Dermis blood vessel endothelial cell (primary cell): ENCODE measurements around the gene MNAT1. TPM values are rescaled to one million over a fixed set of nuclear protein-coding genes. Genes with fewer than 3 reads are reported as not detected.

Experiments used
- DNase-seq: peaks from one replicate; pipeline ENCODE4 v3.0.0; 2010
- total RNA-seq: library from RNA; depleted of rRNA; stranded (reverse); fragments of >200 nt; gene quantifications from 2 replicates; pipeline ENCODE4 v1.2.3, GENCODE V29; 2014

Gene MNAT1
- total RNA-seq, 1 donor from 2014 or later, result 59.6 TPM

DNA sequence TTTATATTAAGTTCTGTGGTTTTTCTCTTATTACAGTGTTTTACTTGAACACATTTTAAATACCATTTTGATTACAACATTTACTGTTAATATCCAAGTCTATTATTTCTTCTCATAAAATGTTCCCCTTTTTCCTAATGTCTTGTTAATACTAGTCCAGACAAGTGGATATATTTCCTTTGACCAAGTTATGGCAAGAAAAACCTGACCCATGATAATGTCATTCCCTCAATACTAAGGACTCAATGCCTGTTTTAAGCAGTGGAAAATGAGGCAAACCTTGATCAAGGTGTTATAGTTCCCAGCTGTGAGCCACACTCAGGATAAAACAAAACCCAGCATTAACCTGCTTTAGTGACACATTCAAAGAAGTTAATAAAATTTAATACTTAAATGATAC, 234.1 kb downstream of the MNAT1 start:
- no peak for DNase-seq

DNA sequence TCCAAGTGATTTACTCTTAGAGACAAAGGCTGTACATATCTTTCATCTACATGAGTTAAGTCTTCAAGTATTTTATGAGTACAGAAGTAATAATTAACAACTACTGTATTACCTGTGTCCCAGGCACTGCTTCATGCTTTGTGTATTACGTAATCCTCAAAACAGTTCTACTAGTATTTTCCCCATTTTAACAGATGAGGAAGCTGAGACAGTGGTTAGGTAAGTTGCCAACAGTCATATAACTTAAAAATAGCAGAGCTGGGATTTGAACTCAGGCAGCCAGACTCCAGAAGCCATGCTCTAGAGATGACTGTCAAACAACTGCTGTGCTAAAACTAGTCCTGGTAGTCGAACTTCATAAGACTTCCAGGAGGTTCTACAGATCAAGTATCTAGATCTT, 235.6 kb downstream of the MNAT1 start:
- DNase-seq, result no peak

DNA sequence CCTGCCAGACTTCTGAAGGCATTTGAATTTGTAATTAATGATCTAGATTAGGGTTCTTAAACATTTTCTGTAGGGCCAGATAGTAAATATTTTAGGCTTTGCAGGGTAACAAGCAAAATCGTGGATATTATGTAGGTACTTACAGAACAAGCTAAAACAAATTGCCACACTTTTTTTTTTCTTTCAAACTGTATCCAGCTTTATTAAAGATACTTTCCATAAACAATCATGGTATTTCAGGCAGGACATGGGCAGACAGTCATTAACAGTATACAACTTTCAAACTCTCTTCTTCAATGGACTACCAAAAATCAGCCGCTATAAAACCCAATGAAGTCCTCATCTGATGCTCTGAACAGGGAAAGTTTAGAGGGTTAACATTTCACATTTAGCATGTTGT, 236.7 kb downstream of the MNAT1 start:
- no peak for DNase-seq

DNA sequence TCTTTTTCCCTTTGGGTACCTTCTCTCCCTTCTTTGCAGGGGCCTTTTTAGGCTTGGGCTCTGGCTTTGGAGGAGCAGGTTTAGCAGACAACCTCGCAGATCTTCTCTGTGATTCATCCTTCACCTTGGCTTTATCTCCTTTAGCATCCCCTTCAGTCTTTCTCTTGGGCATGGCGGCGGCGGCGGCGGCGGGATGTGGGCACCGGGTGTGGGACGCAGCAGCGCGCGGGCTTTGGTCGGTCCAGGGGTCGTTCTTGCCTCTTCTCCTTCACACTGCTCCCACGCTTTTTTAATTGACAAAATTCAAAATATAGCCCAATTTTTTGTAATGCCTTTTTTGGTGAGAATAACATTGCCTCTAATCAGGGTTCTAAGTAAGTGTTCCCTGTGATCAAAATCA, 237.7 kb downstream of the MNAT1 start:
- no peak for DNase-seq

DNA sequence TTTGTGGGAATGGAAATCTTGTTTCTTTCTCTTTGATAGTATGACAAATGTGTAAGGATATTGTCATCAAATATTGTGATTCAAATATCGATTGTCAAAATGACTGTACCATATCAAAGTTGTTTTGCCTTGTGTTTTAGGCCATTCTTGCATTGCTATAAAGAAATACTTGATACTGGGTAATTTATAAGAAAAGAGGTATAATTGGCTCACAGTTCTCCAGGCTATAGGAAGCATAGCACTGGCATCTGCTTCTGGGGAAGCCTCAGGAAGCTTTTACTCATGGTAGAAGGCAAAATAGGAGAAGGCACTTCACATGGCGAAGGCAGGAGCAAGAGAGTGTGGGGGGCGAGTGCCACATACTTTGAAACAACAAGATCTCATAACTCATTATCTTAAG, 238.5 kb downstream of the MNAT1 start:
- no peak for DNase-seq

DNA sequence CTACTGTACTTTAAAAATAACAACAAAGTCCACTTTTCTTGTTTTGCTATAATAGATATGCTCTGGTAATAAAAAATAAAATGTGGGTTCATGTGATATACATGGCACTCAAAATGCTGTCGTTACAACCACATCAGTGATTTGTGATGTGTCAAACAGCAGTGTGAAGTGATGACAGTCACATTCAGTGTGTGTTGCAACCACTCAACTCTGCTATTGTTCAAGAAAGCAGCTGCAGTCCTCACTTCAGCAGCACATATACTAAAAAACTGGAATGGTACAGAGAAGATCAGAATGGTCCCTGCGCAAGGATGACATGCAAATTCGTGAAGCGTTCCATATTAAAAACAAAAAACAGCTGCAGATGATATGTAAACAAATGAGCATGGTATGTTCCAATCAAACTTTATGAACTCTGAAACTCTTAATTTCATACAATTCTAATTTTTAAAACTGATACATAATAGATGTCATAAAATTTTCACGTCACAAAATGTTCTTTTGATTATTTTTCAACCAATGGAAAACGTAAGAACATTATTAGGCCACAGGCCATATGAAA, 239.6 kb downstream of the MNAT1 start:
- DNase-seq, result no peak

DNA sequence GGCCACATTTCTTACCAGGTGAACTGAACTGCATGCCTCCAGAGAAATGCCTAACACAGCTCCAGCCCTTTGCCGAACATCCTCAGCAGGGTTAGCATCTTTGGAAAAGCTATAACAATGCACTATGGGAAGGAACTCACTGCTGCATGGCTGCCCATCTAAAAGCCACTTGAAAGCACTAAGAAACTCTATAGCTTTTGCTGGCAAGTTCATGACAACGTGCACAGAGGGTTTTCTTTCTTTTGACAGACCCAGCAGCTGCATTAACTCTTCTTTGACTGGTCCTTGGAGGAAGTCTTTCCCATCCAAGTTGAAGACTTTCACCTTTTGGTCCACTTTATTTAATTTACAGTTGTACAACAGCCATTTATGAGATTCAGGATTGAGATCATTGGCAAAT, 241.0 kb downstream of the MNAT1 start:
- DNase-seq, result no peak

DNA sequence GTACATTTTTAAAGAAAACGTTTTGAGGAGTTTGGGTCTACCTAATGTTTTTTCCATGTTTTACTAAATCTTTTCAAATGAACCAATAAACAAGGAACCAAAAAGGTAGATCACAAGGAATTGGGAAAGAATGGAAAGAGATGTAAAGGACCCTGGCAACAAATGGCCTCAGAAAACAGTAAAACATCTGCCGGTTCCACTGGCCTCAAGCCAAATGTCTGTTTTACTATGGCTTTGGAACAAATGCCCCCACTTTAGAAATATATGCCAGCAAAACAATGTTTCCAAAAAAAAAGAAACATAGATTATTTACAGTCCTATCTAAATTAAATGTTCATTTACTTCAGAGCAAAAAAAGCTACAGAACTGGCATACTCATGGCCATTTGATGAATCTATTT, 243.3 kb downstream of the MNAT1 start:
- DNase-seq, result peak; percentile 32

DNA sequence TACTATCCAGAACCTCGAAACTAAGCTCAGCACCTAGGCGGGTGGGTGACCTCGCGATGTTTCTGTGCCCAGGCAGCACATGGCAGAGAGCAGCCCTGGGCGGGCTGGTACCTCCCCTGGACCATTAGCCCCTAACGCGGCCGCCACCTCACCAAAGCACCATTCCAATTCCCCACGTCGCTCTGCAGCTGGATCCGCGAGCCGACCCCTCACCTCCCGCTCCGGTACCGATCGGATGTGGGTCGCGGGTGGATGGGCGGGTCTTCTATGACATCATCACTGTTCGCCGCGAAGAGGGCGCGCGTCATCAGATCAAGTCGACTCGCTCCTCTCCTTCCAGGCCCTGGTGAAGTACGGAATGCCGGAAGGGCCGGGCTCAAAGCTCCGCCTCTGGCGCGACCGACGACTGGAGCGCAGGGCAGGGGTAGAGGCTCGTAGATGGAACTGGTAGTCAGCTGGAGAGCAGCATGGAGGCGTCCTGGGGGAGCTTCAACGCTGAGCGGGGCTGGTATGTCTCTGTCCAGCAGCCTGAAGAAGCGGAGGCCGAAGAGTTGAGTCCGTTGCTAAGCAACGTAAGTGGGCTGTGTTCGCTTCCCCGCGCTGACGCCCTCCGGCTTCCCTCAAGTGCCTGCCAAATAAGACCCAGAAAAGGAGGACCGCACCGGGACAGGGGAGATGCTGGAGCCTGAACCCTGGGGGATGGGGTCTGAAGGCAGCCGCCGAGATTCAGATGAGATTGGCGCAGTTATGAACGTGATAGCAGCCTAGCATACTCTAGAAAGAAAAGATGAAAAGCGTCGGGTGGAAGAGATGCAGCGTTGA, 246.5 kb downstream of the MNAT1 start, which contains the start of the genes SLC38A6 and TRMT5:
Gene SLC38A6 (plus strand): TSS at position 435 of the 822 bp plus-strand sequence. CDS start 33 bp downstream, at position 468.
Gene TRMT5 (minus strand): TSS at position 269 of the 822 bp plus-strand sequence. CDS start 106 bp downstream, at position 163.
- peak; percentile 97 for DNase-seq

DNA sequence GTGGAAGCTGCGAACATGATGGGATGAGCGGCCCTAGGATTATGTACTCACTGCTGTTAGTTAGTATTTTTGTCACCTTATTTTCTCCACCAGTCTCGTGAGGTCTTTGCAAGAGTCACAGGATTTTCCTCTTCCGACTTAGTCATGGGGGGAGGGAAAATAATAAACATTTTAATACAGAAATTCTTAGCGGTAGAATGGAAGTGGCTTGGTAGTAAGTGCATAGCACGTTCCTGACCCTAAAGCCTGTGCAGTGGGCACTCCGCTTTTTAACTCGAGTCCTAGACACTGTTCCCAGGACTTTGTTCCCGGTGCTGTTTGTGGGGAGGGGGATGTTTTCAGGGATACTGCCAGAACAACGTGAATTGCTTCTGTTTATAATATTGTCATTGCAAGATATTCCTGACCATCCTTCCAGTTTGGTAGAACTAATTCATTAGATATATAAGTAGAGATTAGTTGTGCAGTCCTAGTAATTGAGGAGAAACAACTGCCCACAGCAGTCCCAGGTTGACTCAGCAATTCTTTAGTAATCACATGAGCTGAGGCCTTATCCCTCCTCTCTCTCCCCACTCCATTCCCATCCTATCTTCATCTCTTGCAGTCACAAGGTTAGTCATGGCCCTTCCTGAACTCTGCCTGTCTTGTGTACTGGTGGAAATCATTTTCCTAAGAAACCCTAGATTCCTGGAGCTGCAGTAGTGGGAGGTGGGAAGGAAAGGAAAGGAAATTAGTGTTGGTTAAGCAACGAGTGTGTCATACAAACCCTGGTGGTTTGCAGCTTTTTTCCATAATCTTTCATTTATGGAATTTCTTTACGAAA, 247.3 kb downstream of the MNAT1 start:
- DNase-seq, result peak; percentile 69

DNA sequence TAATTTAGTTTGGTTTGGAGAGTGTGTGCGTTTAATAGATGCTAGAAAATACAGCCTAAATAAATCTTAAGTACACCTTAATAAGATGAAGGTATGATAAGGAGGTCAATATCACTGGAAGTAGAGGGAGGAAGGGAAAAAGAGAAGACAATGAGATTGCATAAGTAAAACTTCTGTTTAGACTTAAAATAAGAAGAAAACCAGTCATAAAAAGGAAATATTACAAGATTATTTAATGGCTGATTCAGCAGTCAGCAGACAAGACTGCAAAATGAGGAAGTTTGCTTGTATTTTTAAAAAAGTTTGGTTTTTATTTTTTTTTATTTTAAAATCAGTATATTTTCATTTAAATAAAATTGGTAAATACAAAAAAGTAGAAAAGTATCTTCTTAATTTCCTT, 249.6 kb downstream of the MNAT1 start:
- no peak for DNase-seq

DNA sequence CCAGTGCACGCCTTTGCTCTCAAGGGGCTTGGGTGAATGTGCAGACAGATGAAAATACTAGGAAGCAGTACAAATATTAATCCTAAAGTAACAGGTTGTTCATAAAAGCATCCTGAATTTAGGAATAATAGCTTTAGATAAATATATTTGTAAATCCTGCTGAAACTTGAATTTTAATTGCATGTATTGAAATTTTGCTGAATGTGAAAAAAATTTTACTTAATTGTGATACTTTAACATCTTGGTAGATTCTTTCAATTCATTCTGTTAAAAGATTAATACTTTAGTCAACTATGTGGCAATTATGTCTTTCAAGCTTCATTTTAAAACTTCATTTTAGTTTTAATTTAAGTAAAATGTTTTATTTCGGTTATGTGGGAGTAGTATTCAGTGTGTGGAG, 251.9 kb downstream of the MNAT1 start:
- no peak for DNase-seq

DNA sequence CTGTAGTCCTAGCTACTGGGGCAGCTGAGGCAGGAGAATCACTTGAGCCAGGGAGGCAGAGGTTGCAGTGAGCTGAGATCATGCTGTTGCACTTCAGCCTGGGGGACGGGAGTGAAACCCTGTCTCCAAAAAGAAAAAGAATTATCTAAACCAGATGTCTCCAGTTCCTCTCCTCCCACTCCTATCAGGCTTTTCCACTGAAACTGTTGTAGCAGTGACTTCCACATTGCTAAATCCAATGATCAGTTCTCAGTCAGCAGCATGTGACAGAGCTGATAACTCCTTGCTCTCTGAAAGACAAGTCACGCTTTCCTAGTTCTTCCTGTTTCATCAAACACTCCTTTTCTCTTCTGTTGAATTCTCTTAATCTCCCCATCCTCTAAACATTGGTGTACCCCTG, 255.0 kb downstream of the MNAT1 start:
- no peak for DNase-seq

DNA sequence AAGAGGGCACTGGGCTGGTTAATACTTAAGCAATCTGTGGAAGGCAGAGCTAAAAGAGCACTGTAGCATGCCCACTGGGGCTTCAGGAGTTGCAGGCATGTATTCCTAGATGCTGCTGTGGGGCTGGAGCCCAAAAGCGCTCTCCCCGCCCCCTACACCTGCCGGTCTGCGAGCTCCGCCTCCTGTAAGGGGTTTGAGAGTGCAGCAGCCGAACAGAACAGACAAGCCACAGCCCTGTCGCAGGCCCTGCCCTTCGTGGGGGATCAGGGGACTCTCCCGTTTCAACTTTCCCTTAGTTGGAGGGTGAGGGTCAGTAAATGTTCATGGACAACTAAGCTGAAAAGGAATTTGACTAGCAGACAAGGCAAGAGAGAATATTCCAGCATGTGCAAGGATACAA, 264.1 kb downstream of the MNAT1 start:
- DNase-seq, result no peak

DNA sequence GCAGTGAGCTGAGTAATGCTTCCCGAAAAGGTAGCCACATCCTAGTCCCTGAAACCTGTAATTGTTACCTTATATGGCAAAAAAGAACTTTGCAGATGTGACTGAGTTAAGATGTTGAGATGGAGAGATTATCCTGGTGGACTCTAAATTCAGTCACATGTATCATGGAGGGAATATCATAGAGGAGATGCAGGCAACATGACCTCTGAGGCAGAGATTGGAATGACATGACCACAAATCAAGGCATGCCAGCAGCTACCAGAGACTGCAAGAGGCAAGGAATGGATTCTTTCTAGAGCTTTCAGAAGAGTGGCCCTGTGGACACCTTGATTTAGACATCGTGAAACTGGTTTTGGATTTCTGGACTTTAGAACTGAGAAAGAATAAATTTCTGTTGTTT, 265.0 kb downstream of the MNAT1 start:
- no peak for DNase-seq

DNA sequence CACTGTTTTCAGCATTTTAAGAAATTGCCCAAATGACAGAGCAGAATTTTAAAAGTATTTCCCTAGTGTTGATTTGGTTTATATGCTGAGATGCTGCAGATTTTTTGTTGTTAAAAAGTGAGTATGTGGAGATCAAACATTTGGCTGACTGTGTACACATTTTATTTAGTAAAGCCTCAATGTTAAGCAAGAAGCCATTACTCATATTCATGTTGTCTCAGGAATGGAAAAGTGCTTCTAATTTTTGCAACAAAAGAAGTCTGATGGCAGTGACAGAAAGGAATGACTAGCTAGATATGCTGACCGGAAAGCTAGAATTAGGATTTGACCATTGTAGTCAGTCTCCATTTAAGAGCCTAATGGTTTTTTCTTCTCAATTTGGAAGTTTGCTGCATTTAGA, 269.0 kb downstream of the MNAT1 start:
- no peak for DNase-seq

DNA sequence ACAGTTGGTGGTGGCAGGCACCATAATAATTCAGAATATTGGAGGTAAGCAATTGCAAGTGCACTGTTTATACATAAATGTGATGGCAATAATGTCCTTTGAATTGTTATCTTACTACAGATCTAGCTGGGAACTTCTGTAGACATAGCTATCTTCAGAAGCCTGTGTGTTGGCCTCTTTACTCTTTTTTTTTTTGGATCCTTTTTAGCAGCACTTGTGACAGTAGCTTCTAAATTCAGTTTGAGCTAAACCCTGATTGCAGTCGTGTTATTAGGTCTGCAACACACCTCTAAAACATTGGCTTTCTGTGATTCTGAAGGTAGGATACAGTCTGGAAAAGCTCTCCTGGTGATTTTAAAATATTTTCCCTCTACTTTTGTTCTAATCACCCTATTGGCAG, 285.0 kb downstream of the MNAT1 start:
- DNase-seq, result no peak

Other genes starting within 250 kb of the MNAT1 start
- gene C14orf39, start 248.7 kb upstream of the MNAT1 start, total RNA-seq, result not detected in 2 replicates
- not detected in 2 replicates for gene SIX6, start 225.6 kb upstream of the MNAT1 start, total RNA-seq
- 0.17 TPM in 1 of 2 replicates, not detected in the other for gene SIX1, start 85.3 kb upstream of the MNAT1 start, total RNA-seq
- 0.51 and 1.0 TPM in 2 replicates for gene SIX4, start 10.4 kb upstream of the MNAT1 start, total RNA-seq
- gene TRMT5, start 246.3 kb downstream of the MNAT1 start, total RNA-seq, result 10.7 and 13.1 TPM in 2 replicates
- 17.8 and 21.4 TPM in 2 replicates for gene SLC38A6, start 246.5 kb downstream of the MNAT1 start, total RNA-seq